H9 (cell line): ENCODE measurements around the gene LHPP. TPM values are rescaled to one million over a fixed set of nuclear protein-coding genes. Genes with fewer than 3 reads are reported as not detected.

Experiments used
- DNase-seq: peaks from one replicate; pipeline ENCODE4 v3.0.0-alpha.2; 2017
- H2AFZ ChIP-seq: one replicate; pipeline ENCODE4 v1.6.1; 2013; ENCODE audit warnings: mild to moderate bottlenecking, low read length, control low read depth, moderate library complexity
- H2AK5ac ChIP-seq: 2 replicates; pipeline ENCODE4 v1.6.1; 2013; ENCODE audit warnings: low read length, control low read depth, mixed read lengths; ENCODE audit not compliant: insufficient read length
- H2BK120ac ChIP-seq: one replicate; pipeline ENCODE4 v1.6.1; 2013; ENCODE audit warnings: low read depth, mild to moderate bottlenecking, low read length, control low read depth, inconsistent platforms; ENCODE audit not compliant: poor library complexity, severe bottlenecking
- H2BK12ac ChIP-seq: 2 replicates; pipeline ENCODE4 v1.6.1; 2013; ENCODE audit warnings: low read length, control low read depth, mixed read lengths, low read depth; ENCODE audit not compliant: insufficient read length
- H2BK15ac ChIP-seq: 2 replicates; pipeline ENCODE4 v1.6.1; 2013; ENCODE audit warnings: low read depth, low read length, control low read depth
- H2BK20ac ChIP-seq: one replicate; pipeline ENCODE4 v1.6.1; 2013; ENCODE audit warnings: low read depth, mild to moderate bottlenecking, low read length, control low read depth, inconsistent platforms; ENCODE audit not compliant: poor library complexity, severe bottlenecking
- H2BK5ac ChIP-seq: 2 replicates; pipeline ENCODE4 v1.6.1; 2013; ENCODE audit warnings: low read length, control low read depth, mixed read lengths; ENCODE audit not compliant: insufficient read length
- H3K14ac ChIP-seq: 2 replicates; pipeline ENCODE4 v1.6.1; 2013; ENCODE audit warnings: low read length, control low read depth; ENCODE audit not compliant: insufficient read depth
- H3K18ac ChIP-seq: 2 replicates; pipeline ENCODE4 v1.6.1; 2013; ENCODE audit warnings: low read depth, mild to moderate bottlenecking, mixed read lengths, low read length, control low read depth; ENCODE audit not compliant: insufficient read length
- H3K23ac ChIP-seq: 2 replicates; pipeline ENCODE4 v1.6.1; 2013; ENCODE audit warnings: low read length, control low read depth, mixed read lengths, low read depth; ENCODE audit not compliant: insufficient read length
- H3K23me2 ChIP-seq: 2 replicates; pipeline ENCODE4 v1.6.1; 2013; ENCODE audit warnings: low read depth, mild to moderate bottlenecking, mixed read lengths, low read length, control low read depth; ENCODE audit not compliant: insufficient read length, poor library complexity, severe bottlenecking
- H3K27ac ChIP-seq: 2 replicates; pipeline ENCODE4 v1.5.1; 2013; ENCODE audit warnings: low read length, control low read depth, mixed read lengths, low read depth; ENCODE audit not compliant: insufficient read length
- H3K27me3 ChIP-seq: 2 replicates; pipeline ENCODE4 v1.6.1; 2013; ENCODE audit warnings: low read length, control low read depth, inconsistent platforms; ENCODE audit not compliant: insufficient read depth
- H3K4ac ChIP-seq: 2 replicates; pipeline ENCODE4 v1.6.1; 2013; ENCODE audit warnings: low read depth, mild to moderate bottlenecking, control low read depth, inconsistent platforms, low read length, moderate library complexity
- H3K4me1 ChIP-seq: 2 replicates; pipeline ENCODE4 v1.6.1; 2013; ENCODE audit warnings: low read length, control low read depth, inconsistent platforms; ENCODE audit not compliant: insufficient read depth
- H3K4me2 ChIP-seq: 2 replicates; pipeline ENCODE4 v1.6.1; 2013; ENCODE audit warnings: low read length, control low read depth, mixed read lengths; ENCODE audit not compliant: insufficient read length, insufficient read depth
- H3K56ac ChIP-seq: 2 replicates; pipeline ENCODE4 v1.6.1; 2013; ENCODE audit warnings: low read depth, mild to moderate bottlenecking, mixed read lengths, low read length, control low read depth; ENCODE audit not compliant: insufficient read length
- H3K79me1 ChIP-seq: 2 replicates; pipeline ENCODE4 v1.6.1; 2013; ENCODE audit warnings: low read depth, mild to moderate bottlenecking, moderate library complexity, low read length, control low read depth, inconsistent platforms; ENCODE audit not compliant: insufficient read depth, poor library complexity, severe bottlenecking
- H3K79me2 ChIP-seq: 2 replicates; pipeline ENCODE4 v1.6.1; 2013; ENCODE audit warnings: low read length, control low read depth, inconsistent platforms; ENCODE audit not compliant: insufficient read depth
- H3K9ac ChIP-seq: 2 replicates; pipeline ENCODE4 v1.6.1; 2013; ENCODE audit warnings: low read length, control low read depth, mixed read lengths; ENCODE audit not compliant: insufficient read length; ENCODE audit errors: extremely low read depth
- H3K9me3 ChIP-seq: one replicate; pipeline ENCODE4 v1.6.1; 2013; ENCODE audit warnings: low read depth, low read length, inconsistent platforms; ENCODE audit not compliant: control insufficient read depth
- H3T11ph ChIP-seq: one replicate; pipeline ENCODE4 v1.6.1; 2013; ENCODE audit warnings: mild to moderate bottlenecking, low read length, control low read depth, inconsistent platforms
- H4K20me1 ChIP-seq: one replicate; pipeline ENCODE4 v1.6.1; 2013; ENCODE audit not compliant: control insufficient read depth, insufficient read length, insufficient read depth
- H4K5ac ChIP-seq: 2 replicates; pipeline ENCODE4 v1.6.1; 2013; ENCODE audit warnings: low read depth, mild to moderate bottlenecking, mixed read lengths, low read length, control low read depth; ENCODE audit not compliant: insufficient read length
- H4K8ac ChIP-seq: replicated peaks from 2 replicates; pipeline ENCODE4 v1.6.1; 2013; ENCODE audit warnings: low read length, control low read depth, mixed read lengths, low read depth; ENCODE audit not compliant: insufficient read length
- H4K91ac ChIP-seq: 2 replicates; pipeline ENCODE4 v1.6.1; 2013; ENCODE audit warnings: low read depth, mild to moderate bottlenecking, moderate library complexity, mixed read lengths, low read length, control low read depth; ENCODE audit not compliant: insufficient read length
- H3K27ac Mint-ChIP-seq, 3 experiments: 2 replicates in 2 of 3; 3 replicates in 1 of 3; pipeline ENCODE4 v1.8.0; 2020 to 2021; ENCODE audit warnings: mixed read lengths in 3 of 3, mild to moderate bottlenecking in 1 of 3, moderate library complexity in 1 of 3
- H3K27me3 Mint-ChIP-seq: 2 replicates; pipeline ENCODE4 v1.8.0; 2021; ENCODE audit warnings: low read depth, mild to moderate bottlenecking, moderate library complexity, mixed read lengths
- H3K36me3 Mint-ChIP-seq, 3 experiments: 2 replicates in 2 of 3; 3 replicates in 1 of 3; pipeline ENCODE4 v1.8.0; 2020 to 2021; ENCODE audit warnings: low read depth in 3 of 3, mixed read lengths in 3 of 3; ENCODE audit not compliant: insufficient read depth in 1 of 3
- H3K4me1 Mint-ChIP-seq, 2 experiments: 2 replicates each; pipeline ENCODE4 v1.8.0; 2020; ENCODE audit warnings: mixed read lengths in 2 of 2
- H3K4me3 Mint-ChIP-seq, 2 experiments: 2 replicates in 1 of 2; 3 replicates in 1 of 2; pipeline ENCODE4 v1.8.0; 2020 to 2021; ENCODE audit warnings: mild to moderate bottlenecking in 2 of 2, mixed read lengths in 2 of 2, moderate library complexity in 1 of 2
- H3K9me3 Mint-ChIP-seq, 2 experiments: 2 replicates in 1 of 2; 3 replicates in 1 of 2; pipeline ENCODE4 v1.8.0; 2020; ENCODE audit warnings: mild to moderate bottlenecking in 2 of 2, mixed read lengths in 2 of 2, moderate library complexity in 1 of 2
- WGBS: extraction: QIAGEN DNeasy Blood & Tissue Kit; methylation state at CpG from one replicate; pipeline ENCODE4 v1.1.7; 2013; ENCODE audit warnings: missing lambda C conversion rate, low lambda C conversion rate, mixed read lengths; ENCODE audit not compliant: insufficient read length; ENCODE audit errors: extremely low coverage; 5-methylcytosine and 5-hydroxymethylcytosine counted together
- total RNA-seq: library from RNA; stranded (reverse); gene quantifications from 2 replicates; pipeline ENCODE4 v1.2.1, GENCODE V29; 2021
- TF ChIP-seq, protein P1 (sequence below): fragments of 200-600 bp; sonication (generic); conservative IDR thresholded peaks from 3 replicates; pipeline ENCODE4 v1.8.0; 2021; ENCODE audit warnings: antibody characterized with exemption, mild to moderate bottlenecking

LHPP gene
- total RNA-seq, 1 experiment from 2014 or later = 29.6 TPM

- Histone ChIP-seq H2BK5ac (no peak overlapping the region), H2AFZ (no peak overlapping the region), H3K18ac (no peak overlapping the region), H2AK5ac (no peak overlapping the region), H3K79me2 (0 out of 2 replicates have a peak, but pooled peaks cover 3% of the 10 kb centered on the region), H4K5ac (no peak overlapping the region), H3K4ac (no peak overlapping the region), H3K23ac (no peak overlapping the region), H3K14ac (no peak overlapping the region), H3K79me1 (no peaks in the 10 kb centered on the region), H4K20me1 (no peaks in the 10 kb centered on the region), H2BK12ac (no peak overlapping the region), H2BK20ac (no peak overlapping the region), H3T11ph (no peak overlapping the region), H3K23me2 (no peaks in the 10 kb centered on the region), H3K9me3 (no peaks in the 10 kb centered on the region), H2BK120ac (no peak overlapping the region), H3K4me2 (no peak overlapping the region), H3K9ac (no peak overlapping the region), H3K27ac (no peak overlapping the region), H2BK15ac (no peak overlapping the region), H4K8ac (no peak overlapping the region), H4K91ac (no peak overlapping the region), H3K4me1 (no peaks in the 10 kb centered on the region), H3K27me3 (no peaks in the 10 kb centered on the region), H3K56ac (no peak overlapping the region)
- Mint-ChIP-seq H3K4me3 (no peak overlapping the region), H3K27me3 (no peaks in the 10 kb centered on the region), H3K36me3 (peaks cover 0 to 7% (median 4%) of the 10 kb centered on the region in 3 experiments; a peak in 5 of 7 replicates), H3K9me3 (0 out of 5 replicates have a peak, but pooled peaks cover 0 to 3% of the 10 kb centered on the region in 2 experiments), H3K27ac (peak overlapping the region in 1 of 3 experiments; percentile 23; a peak in 2 of 7 replicates), H3K4me1 (peaks cover 3 to 4% of the 10 kb centered on the region in 2 experiments; a peak in 1 of 4 replicates)
- DNase-seq = no peak
- TF ChIP-seq, protein P1, sequence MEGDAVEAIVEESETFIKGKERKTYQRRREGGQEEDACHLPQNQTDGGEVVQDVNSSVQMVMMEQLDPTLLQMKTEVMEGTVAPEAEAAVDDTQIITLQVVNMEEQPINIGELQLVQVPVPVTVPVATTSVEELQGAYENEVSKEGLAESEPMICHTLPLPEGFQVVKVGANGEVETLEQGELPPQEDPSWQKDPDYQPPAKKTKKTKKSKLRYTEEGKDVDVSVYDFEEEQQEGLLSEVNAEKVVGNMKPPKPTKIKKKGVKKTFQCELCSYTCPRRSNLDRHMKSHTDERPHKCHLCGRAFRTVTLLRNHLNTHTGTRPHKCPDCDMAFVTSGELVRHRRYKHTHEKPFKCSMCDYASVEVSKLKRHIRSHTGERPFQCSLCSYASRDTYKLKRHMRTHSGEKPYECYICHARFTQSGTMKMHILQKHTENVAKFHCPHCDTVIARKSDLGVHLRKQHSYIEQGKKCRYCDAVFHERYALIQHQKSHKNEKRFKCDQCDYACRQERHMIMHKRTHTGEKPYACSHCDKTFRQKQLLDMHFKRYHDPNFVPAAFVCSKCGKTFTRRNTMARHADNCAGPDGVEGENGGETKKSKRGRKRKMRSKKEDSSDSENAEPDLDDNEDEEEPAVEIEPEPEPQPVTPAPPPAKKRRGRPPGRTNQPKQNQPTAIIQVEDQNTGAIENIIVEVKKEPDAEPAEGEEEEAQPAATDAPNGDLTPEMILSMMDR = no peak
- WGBS = no CpG with 5 or more reads among the region's 8 CpGs
Measured at GRCh38 chr10:124637746-124638145, 176.1 kb downstream of the LHPP start.
